NOMO-1 (cell line): Measurements from ENCODE around the gene SFXN1.

Source experiments
- DNase-seq, 2 experiments: peaks; one replicate each; lab custom pipeline; 2025; ENCODE audit not compliant: unreplicated experiment in 2 of 2; lab: John Stamatoyannopoulos, UW

Gene SFXN1

DNA sequence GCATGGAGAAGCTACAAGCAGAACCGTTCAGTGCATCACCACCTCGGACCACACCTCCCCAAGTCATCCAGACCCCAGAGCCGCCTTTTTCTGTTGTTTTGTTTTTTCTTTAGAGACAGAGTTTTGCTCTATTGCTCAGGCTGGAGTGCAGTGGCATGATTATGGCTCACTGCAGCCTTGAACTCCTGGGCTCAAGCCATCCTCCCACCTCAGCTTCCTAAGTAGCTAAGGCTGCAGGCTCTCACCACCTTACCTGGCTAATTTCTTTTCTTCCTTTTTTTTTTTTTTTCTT, 13.5 kb upstream of the SFXN1 start:
- DNase-seq, result no peak

DNA sequence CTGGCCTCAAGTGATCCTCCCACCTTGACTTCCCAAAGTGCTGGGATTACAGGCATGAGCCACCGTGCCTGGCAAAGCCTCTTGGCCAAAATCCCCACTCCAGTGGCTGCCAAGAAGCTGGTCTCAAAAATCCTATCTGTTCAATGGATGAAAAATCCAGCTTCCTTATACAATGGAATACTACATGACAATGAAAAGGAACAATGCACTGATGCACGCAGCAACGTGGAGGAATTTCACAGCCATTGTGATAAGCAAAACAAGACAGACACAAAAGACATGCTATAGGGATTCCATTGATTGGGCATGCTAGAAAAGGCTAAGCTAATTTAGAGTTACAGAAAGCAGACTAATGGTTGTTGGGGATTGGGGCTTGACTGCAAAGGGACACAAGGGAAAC, 13.1 kb upstream of the SFXN1 start:
- DNase-seq, result no peak

- no peak for DNase-seq
Observed at GRCh38 chr5:175466700-175467318, 11.6 kb upstream of the SFXN1 start.

GRCh38 chr5:175467983-175468690, 10.2 kb upstream of the SFXN1 start:
- no peak for DNase-seq

GRCh38 chr5:175468892-175469291, 9.5 kb upstream of the SFXN1 start:
- DNase-seq, result no peak

- no peak for DNase-seq
Observed at GRCh38 chr5:175469916-175470315, 8.4 kb upstream of the SFXN1 start.

- DNase-seq, result no peak
Observed at GRCh38 chr5:175470781-175471180, 7.6 kb upstream of the SFXN1 start.

GRCh38 chr5:175471196-175471595, 7.2 kb upstream of the SFXN1 start:
- DNase-seq, result no peak

DNA sequence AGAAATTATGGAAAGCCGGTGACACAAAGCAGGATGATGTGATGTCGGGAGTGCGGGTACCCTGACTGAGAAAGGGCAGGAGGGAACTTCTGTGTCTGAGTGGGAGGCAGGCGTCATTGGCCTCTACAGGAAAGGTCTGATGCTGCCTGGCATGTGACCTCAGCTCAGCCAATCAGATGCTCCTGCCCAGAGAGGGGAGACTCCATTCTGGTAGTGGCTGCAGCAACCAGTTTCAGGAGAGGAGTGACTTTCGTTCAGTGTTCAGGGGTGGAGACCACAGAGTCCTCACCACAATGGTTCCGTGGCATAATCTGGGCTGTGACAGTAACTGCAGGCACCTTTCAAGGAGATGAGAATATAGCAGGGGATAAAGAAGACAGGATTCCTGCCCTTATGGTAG, 6.7 kb upstream of the SFXN1 start:
- DNase-seq, result no peak

DNA sequence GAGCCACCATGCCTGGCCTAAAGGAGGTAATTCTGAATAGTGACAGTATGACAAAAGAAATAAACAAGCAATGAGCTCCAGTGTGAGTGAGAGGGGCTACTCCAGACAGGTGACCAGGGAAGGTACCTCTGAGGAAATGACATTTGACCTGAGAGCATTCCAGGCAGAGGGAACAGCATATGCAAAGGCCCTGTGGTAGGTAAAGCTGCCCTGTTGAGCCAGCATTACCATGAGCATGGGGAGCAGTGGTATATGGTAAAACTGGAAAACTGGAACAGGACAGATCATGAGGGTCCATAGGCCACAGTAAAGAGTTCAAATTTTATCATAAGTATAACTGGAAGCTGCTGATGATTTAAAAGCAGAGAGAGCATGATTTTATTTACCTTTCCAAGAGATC, 6.0 kb upstream of the SFXN1 start:
- DNase-seq, result no peak

DNA sequence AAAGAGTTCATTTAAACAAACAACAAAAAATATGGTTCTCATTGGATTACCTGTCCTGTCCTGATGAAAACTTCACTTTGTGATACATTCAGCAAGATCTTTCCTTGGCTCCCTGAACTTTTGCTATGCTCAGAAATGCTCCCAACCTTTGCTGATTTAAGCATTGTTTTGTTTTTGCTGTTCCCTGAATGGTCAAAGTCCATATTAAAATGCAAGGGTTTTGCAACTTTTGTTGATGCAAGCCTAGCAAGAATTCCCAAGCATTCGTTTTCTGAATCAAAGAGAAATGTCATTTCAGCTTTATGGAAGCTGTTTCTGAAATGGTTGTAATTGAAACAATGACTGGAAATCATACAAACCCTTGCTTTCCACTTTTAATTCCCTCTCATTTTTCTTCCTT, 3.1 kb upstream of the SFXN1 start:
- DNase-seq, result no peak

GRCh38 chr5:175477440-175477839, 920 bp upstream of the SFXN1 start:
- no peak for DNase-seq

- DNase-seq, result no peak
Observed at GRCh38 chr5:175478008-175478383, 364 bp upstream of the SFXN1 start.

DNA sequence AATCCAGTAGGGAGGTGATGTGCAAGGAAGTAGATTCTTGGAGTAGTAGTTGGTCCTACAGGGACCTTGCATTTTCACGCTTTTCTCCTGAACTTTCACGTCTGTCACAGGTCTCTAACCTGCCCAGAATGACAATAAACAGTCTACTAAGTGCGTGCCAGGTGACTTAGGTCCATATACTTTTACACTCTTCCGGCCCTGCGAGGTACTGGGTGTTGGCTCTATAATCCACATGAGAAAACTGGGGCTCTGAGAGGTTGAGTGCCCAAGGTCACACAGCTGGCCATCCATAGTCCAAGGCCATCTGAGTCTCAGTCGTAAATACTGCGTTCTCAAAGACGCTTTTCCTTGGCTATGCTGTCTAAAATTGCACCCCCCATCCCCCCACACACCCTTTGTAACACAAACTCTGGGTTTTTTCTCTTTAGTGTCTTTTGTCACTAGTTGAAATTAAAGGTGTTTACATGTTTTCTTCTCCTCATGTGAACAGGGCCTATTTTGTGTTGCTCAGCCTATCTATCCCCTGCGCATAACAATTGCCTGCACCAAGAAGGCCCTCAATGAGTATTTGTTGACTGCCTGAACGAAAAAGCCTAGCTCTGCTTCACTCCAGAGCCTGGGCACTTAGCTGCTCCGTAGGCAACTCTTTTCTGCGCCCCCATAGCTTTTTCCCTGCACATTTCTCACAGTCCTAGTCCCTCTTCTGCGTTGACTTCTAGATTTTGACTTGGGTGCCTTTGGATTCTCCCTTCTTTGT, 943 bp downstream of the SFXN1 start:
- DNase-seq, result no peak

- no peak for DNase-seq
Observed at GRCh38 chr5:175483337-175483736, 5.0 kb downstream of the SFXN1 start.

DNA sequence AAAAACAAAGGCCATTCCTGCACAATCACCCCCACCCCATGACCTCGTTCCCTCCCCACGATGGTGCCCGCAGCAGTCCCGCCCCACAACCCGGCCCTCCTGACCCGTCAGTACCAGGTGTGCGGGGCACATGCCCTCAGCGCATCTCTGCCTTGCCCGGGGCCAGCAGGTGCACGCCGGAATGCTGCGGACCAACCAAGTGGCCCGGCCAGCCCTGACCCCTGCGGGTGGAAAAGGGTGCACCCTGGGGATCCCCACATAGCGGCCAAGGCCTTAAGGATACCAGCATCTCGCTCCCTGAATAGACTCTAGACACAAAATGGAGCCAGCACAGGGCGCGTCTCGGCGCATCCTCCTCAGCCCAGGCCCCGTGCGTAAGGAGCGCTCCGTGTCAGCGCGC, 6.0 kb downstream of the SFXN1 start:
- no peak for DNase-seq

GRCh38 chr5:175484829-175485228, 6.5 kb downstream of the SFXN1 start:
- DNase-seq, result no peak

DNA sequence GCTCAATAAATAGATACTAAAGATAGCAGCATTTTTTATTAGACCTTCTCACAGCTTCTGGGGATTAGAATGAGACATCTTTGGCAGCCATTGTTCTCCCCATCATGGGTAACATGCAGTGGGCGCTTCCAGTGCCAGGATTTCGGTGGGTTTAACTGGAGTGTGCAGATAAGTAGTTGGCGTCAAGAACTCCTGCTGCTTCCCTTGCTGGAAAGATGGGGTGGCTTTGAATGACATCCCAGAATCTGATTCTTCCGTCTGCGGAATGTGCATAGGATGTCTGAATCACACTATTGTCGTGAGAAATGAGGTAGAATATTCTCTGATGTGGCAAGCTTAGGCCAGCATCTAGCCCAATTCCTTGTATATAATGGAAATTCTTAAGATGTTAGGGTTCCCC, 7.3 kb downstream of the SFXN1 start:
- no peak for DNase-seq

- no peak for DNase-seq
Observed at GRCh38 chr5:175487514-175488222, 9.3 kb downstream of the SFXN1 start.

- DNase-seq, result no peak
Observed at GRCh38 chr5:175489693-175490443, 11.5 kb downstream of the SFXN1 start.

GRCh38 chr5:175491223-175491622, 12.9 kb downstream of the SFXN1 start:
- no peak for DNase-seq
